CD4-positive, alpha-beta T cell treated with Interleukin-17A for 1 hour (primary cell): ENCODE measurements around the gene PIK3CG.
A peak's percentile ranks its signal among the peaks of the same experiment; 100 is the strongest.
"Not testable (repeated sequence)": the region's sequence is repeated elsewhere in the genome, so short reads cannot be mapped to it uniquely, and the experiment has no call there.

ENCODE experiments used
- DNase-seq: peaks from one replicate; pipeline ENCODE4 v3.0.0-alpha.2; 2020

Gene PIK3CG

DNA sequence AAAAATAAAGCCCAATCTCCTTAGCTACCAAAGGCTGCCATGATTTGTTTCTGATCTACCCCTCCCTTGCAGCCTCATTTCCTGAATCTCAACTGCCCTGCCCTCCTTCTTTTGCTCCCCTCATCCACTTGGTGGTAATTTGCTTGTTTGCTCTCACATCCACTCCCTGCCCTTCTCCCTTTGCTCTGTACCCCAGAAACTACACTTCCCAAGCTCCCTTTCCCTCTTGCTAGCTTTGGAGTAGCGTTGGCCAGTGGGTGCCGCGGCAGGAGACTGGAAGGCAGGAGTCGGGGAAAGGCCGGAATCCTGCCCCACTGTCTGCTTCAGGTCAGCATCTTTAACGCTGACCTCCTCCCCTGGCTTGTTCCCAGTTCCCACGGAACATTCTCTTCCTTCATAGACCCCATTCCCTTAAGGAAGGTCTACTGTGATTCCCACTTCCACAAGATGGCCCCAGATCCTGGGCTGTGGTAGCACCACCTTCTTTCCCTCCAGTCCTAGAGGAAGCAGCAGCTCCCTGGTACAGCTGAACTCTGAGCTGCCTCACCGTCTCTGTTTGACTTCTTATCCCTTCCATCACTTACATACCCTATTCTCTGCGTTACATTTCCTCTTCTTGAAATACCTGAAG lies 79.1 kb downstream of the PIK3CG start:
- DNase-seq = no peak

GRCh38 chr7:106947244-106947728 lies 82.2 kb downstream of the PIK3CG start:
- peak; percentile 43 for DNase-seq

DNA sequence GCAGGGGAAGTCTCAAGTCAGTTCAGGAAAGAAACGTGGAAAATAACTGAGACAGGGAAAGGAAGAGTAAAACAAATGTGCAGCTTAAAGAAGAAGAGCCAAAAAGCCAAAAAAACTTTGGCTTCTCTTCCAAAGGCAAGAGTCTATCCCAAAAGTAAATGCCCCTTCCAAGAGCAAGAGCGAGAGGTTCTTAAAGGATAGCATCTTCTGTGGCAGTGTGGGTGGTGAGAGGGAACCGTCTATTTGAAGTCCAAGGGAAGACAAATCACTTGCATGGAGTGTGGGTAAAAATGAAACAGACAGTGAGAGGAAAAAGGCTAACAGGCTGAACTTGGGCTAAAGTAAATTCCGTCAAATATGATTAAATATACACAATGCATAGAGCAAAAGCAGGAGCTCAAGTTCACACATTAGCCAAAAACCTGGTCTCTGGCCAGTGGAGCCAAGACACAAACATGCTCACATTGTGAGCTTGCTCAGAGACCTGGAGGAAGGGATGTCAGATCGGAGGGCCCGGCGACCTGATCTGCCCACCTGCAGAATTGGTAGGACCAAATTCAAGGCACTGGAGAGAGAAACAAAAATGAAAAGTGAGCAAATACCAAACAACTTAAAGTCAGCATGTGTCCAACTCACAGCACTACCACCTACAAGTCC lies 87.0 kb downstream of the PIK3CG start:
- DNase-seq = no peak

DNA sequence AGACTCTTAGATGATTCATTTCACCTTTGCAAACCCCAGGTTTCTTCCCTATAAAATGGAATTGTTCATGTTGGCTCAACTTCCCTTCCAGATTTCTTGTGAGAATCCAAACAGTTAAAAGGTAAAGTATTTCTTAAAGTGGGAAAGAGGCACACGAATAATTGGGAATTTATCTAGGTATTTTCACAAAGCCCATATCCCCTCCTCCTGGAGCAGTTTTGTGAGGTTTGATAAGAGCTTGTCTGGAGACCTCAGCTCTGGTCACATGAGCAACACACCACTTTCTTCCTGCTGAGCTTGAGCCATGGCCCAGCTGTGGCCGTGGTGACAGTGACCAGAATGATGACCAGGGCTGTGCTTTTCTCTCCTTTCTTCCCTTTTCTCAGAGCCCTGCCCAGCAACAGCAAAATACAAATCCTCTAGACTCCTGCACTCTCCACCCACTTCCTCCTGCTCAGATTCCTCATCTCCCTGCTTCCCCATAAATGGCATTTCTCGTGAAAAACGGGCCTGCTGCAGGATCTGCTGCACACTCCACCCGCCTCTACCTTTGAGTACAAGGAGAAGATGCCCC lies 87.7 kb downstream of the PIK3CG start:
- no peak for DNase-seq

DNA sequence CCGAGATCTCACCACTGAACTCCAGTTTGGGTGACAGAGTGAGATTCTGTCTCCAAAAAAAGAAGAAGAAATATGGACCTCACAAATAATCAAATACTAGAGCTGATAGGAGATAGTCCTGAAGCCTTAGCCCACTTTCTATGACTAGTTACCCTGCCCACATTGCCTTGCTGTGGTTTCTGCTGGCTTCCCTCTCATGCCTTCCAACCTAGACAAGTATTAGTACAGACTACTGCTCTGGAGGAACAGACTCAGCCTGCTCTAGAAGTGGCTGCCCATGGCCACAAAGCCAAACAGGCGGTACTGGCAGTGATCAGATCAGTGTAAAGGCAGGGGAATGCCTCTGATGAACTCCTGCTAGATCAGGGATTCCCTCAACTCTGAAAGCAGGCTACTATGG lies 89.8 kb downstream of the PIK3CG start:
- DNase-seq = no peak

DNA sequence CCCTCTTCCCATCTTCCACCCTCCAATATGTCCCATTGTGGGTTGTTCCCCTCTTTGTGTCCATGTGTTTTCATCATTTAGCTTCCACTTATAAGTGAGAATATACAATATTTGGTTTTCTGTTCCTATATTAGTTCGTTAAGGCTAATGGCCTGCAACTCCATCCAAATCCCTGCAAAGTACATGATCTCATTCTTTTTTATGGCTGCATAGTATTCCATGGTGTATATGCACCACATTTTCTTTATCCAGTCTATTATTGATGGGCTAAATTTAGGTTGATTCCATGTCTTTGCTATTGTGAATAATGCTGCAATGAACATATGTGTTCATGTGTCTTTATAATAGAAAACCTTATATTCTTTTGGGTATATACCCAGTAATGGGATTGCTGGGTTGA lies 90.8 kb downstream of the PIK3CG start:
- not testable (repeated sequence) for DNase-seq
